HepG2 (cell line): Measurements from ENCODE around the gene INSL4.

Source experiments
- AHR ChIP-seq: IDR thresholded peaks from 2 replicates; pipeline ENCODE4 v1.6.1; 2018; ENCODE audit warnings: missing genetic modification reagents, missing compliant biosample characterization
- CREB1 ChIP-seq, 2 experiments: fragments of 450-650 bp in 1 of 2; IDR thresholded peaks; 2 replicates each; pipeline ENCODE4 v1.6.1; 2016 to 2017; ENCODE audit warnings: control low read depth in 1 of 2, mild to moderate bottlenecking in 1 of 2, missing compliant biosample characterization in 1 of 2, missing genetic modification characterization in 1 of 2
- ELF1 ChIP-seq: sonication (generic); formaldehyde crosslinking; IDR thresholded peaks from 2 replicates; pipeline ENCODE4 v1.4.0; 2020; ENCODE audit warnings: missing genetic modification reagents
- HNF4A ChIP-seq: sonication (generic); formaldehyde crosslinking; IDR thresholded peaks from 2 replicates; pipeline ENCODE4 v1.4.0; 2020; ENCODE audit warnings: missing genetic modification reagents
- MED8 ChIP-seq: sonication (generic); formaldehyde crosslinking; IDR thresholded peaks from 2 replicates; pipeline ENCODE4 v1.8.1; 2023; ENCODE audit warnings: mild to moderate bottlenecking, missing genetic modification reagents; ENCODE audit not compliant: insufficient replicate concordance
- TF ChIP-seq, protein P1 (sequence below): sonication (generic); formaldehyde crosslinking; IDR thresholded peaks from 2 replicates; pipeline ENCODE4 v1.4.0; 2020; ENCODE audit warnings: missing genetic modification reagents, mild to moderate bottlenecking, borderline replicate concordance
- TF ChIP-seq, protein P2 (sequence below): IDR thresholded peaks from 2 replicates; pipeline ENCODE4 v1.6.1; 2012; ENCODE audit warnings: inconsistent platforms
- TF ChIP-seq, protein P3 (sequence below): sonication (generic); formaldehyde crosslinking; IDR thresholded peaks from 2 replicates; pipeline ENCODE4 v1.4.0; 2020; ENCODE audit warnings: mild to moderate bottlenecking, missing genetic modification reagents
- TF ChIP-seq, protein P4 (sequence below): sonication (generic); formaldehyde crosslinking; IDR thresholded peaks from 2 replicates; pipeline ENCODE4 v1.4.0; 2020; ENCODE audit warnings: mild to moderate bottlenecking, missing genetic modification reagents
- TF ChIP-seq, protein P5 (sequence below): sonication (generic); formaldehyde crosslinking; IDR thresholded peaks from 2 replicates; pipeline ENCODE4 v1.4.0; 2020; ENCODE audit warnings: missing genetic modification reagents
- TF ChIP-seq, protein P6 (sequence below): IDR thresholded peaks from 2 replicates; pipeline ENCODE4 v1.6.1; 2016; ENCODE audit warnings: mild to moderate bottlenecking, missing biosample characterization, missing genetic modification reagents
- TF ChIP-seq, protein P7 (sequence below): sonication (generic); formaldehyde crosslinking; IDR thresholded peaks from 2 replicates; pipeline ENCODE4 v1.5.0; 2020; ENCODE audit warnings: mild to moderate bottlenecking, missing genetic modification reagents, moderate library complexity

DNA sequence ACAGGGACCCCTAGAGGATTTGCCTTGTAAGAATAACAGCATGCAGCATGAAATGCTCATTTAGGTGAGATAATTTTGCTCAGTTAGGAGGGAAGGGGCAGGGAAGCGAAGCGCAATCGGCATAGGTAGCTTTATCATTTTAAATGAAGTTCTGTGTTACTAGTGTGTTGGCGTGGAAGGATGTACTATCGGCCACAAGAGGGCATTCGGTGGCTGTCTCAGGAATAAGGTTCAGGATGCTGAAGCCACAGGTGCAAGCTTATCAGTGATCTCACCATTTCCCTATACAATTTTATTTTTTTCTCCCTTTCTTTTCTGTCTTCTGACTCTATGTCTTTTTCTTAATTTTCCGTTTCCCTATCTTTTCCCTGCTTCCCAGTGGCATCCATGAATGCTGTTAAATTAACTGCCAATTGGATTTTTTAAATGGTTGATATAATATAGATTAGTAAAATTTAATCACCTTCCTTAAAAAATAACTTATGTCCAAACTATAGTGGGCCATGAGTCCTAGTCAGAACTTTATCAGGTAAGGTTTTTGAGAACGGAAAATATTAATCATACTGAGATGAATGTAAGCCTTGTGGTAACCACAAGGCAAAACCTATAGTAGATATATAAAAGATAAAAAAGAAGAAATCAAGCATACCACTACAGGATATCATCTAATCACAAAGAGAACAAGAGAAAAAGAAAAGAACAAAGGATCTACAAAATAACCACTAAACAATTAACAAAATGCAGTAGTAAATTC is 44.6 kb upstream of the INSL4 start:
- TF ChIP-seq ELF1 (CRISPR knock-in tag), result no peak
- TF ChIP-seq, protein P1, sequence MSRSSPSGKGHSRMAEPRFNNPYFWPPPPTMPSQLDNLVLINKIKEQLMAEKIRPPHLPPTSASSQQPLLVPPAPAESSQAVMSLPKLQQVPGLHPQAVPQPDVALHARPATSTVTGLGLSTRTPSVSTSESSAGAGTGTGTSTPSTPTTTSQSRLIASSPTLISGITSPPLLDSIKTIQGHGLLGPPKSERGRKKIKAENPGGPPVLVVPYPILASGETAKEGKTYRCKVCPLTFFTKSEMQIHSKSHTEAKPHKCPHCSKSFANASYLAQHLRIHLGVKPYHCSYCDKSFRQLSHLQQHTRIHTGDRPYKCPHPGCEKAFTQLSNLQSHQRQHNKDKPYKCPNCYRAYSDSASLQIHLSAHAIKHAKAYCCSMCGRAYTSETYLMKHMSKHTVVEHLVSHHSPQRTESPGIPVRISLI, result no peak
- TF ChIP-seq AHR (CRISPR knock-in tag), result no peak
- TF ChIP-seq, protein P2, sequence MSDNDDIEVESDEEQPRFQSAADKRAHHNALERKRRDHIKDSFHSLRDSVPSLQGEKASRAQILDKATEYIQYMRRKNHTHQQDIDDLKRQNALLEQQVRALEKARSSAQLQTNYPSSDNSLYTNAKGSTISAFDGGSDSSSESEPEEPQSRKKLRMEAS, result no peak
- TF ChIP-seq, protein P3, sequence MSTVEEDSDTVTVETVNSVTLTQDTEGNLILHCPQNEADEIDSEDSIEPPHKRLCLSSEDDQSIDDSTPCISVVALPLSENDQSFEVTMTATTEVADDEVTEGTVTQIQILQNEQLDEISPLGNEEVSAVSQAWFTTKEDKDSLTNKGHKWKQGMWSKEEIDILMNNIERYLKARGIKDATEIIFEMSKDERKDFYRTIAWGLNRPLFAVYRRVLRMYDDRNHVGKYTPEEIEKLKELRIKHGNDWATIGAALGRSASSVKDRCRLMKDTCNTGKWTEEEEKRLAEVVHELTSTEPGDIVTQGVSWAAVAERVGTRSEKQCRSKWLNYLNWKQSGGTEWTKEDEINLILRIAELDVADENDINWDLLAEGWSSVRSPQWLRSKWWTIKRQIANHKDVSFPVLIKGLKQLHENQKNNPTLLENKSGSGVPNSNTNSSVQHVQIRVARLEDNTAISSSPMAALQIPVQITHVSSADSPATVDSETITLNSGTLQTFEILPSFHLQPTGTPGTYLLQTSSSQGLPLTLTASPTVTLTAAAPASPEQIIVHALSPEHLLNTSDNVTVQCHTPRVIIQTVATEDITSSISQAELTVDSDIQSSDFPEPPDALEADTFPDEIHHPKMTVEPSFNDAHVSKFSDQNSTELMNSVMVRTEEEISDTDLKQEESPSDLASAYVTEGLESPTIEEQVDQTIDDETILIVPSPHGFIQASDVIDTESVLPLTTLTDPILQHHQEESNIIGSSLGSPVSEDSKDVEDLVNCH (CRISPR knock-in tag), result no peak
- no peak for TF ChIP-seq MED8
- no peak for TF ChIP-seq HNF4A (CRISPR knock-in tag)
- TF ChIP-seq, protein P4, sequence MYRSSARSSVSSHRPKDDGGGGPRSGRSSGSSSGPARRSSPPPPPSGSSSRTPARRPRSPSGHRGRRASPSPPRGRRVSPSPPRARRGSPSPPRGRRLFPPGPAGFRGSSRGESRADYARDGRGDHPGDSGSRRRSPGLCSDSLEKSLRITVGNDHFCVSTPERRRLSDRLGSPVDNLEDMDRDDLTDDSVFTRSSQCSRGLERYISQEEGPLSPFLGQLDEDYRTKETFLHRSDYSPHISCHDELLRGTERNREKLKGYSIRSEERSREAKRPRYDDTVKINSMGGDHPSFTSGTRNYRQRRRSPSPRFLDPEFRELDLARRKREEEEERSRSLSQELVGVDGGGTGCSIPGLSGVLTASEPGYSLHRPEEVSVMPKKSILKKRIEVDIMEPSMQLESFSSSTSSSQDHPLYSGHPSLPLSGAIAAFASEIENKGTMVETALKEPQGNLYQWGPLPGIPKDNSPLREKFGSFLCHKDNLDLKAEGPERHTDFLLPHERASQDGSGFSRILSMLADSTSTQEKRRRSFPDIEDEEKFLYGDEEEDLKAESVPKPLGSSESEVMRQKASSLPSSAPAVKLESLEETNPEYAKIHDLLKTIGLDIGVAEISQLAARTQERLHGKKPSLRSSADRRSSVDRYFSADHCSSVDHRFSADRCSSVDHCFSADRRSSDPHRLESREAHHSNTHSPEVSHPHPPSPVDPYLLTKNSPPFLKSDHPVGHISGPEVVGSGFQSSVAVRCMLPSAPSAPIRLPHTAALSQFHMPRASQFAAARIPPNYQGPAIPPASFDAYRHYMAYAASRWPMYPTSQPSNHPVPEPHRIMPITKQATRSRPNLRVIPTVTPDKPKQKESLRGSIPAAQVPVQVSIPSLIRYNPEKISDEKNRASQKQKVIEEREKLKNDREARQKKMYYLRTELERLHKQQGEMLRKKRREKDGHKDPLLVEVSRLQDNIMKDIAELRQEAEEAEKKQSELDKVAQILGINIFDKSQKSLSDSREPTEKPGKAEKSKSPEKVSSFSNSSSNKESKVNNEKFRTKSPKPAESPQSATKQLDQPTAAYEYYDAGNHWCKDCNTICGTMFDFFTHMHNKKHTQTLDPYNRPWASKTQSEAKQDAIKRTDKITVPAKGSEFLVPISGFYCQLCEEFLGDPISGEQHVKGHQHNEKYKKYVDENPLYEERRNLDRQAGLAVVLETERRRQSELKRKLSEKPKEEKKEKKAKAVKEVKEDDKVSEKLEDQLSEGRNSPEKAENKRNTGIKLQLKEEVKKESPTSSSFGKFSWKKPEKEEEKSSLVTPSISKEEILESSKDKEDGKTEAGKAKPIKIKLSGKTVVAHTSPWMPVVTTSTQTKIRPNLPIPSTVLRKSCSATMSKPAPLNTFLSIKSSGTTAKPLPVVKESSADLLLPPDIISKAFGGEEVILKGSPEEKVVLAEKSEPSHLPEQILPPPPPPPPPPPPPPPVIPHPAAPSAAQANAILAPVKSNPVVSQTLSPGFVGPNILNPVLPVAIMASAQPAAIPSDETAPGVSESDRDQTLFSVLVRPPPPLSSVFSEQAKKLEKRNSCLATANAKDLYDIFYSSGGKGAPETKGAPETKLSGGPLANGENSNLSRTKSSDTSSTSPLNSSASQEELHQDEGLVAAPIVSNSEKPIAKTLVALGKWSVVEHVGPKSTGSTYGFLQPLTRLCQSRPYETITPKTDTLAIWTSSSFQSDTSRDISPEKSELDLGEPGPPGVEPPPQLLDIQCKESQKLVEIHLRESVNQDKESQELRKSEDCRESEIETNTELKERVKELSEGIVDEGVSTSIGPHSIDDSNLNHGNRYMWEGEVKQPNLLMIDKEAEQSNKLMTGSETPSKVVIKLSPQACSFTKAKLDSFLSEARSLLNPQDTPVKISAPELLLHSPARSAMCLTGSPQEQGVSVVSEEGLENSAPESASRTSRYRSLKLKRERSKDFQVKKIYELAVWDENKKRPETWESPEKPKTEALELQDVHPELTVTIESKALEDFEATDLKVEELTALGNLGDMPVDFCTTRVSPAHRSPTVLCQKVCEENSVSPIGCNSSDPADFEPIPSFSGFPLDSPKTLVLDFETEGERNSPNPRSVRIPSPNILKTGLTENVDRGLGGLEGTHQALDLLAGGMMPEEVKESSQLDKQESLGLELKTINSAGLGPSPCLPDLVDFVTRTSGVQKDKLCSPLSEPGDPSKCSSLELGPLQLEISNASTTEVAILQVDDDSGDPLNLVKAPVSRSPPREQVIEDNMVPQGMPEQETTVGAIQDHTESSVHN (CRISPR knock-in tag), result no peak
- no peak for TF ChIP-seq CREB1 (IDR thresholded peaks at IDR 0.05)
- TF ChIP-seq CREB1 (CRISPR knock-in tag; IDR thresholded peaks at IDR 0.05), result no peak
- TF ChIP-seq, protein P5, sequence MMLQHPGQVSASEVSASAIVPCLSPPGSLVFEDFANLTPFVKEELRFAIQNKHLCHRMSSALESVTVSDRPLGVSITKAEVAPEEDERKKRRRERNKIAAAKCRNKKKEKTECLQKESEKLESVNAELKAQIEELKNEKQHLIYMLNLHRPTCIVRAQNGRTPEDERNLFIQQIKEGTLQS, result no peak
- TF ChIP-seq, protein P6, sequence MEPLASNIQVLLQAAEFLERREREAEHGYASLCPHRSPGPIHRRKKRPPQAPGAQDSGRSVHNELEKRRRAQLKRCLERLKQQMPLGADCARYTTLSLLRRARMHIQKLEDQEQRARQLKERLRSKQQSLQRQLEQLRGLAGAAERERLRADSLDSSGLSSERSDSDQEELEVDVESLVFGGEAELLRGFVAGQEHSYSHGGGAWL, result no peak
- TF ChIP-seq, protein P7, sequence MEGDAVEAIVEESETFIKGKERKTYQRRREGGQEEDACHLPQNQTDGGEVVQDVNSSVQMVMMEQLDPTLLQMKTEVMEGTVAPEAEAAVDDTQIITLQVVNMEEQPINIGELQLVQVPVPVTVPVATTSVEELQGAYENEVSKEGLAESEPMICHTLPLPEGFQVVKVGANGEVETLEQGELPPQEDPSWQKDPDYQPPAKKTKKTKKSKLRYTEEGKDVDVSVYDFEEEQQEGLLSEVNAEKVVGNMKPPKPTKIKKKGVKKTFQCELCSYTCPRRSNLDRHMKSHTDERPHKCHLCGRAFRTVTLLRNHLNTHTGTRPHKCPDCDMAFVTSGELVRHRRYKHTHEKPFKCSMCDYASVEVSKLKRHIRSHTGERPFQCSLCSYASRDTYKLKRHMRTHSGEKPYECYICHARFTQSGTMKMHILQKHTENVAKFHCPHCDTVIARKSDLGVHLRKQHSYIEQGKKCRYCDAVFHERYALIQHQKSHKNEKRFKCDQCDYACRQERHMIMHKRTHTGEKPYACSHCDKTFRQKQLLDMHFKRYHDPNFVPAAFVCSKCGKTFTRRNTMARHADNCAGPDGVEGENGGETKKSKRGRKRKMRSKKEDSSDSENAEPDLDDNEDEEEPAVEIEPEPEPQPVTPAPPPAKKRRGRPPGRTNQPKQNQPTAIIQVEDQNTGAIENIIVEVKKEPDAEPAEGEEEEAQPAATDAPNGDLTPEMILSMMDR (CRISPR knock-in tag), result peak; percentile 83
